Measurements from ENCODE around the gene REC8. TPM values are rescaled to one million over a fixed set of nuclear protein-coding genes. Genes with fewer than 3 reads are reported as not detected.
A peak's percentile ranks its signal among the peaks of the same experiment; 100 is the strongest.

Gene REC8
- total and polyA plus RNA-seq, 2 of the 13 experiments (the other 11 are each of a cell fraction or from before 2014, with no cell fraction given) = 3.4 to 14.7 TPM

DNA sequence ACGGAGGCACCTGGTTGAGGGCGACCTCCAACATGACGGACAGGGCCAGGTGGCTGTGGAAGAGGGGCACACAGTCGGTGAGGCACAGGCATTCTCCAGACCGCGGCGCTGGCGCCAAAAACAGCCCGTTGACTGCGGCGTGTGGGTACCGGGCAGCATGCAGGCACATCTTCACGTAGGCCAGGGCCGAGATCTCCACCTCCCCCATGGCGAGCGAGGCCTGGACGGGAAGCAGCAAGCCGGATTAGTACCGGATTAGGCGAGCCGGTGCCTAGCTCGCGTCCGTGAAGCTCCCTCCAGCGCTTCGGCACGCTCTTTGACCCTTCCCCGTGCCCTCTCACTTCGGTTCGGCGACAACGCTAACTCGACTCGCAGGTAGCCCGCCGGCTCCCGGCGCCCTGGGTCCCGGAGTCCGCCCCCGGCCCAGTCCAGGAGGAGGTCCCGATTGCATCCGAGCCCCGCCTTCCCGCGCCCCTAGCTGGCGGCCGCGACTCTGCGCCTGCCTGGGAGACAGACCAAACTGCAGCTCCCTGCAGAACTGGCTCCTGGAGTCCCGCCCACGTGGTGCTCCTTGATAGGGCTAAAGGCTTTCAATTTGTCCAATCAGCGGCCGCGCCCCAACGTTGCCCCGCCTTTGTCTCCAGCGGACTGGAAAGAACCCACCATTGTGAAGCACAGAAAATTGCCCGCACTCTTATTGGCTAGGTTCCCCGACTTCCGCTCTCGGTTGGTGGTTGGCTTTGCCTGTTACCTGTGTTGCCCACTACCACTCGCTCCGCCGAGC is 30.6 kb upstream of the REC8 start, which contains the start of gene EMC9 (continued):
- no peak for TF ChIP-seq NR1H2 (CRISPR knock-in tag; IDR thresholded peaks at IDR 0.05; ENCODE audit: borderline replicate concordance, low read depth)
- peak; percentile 91 for TF ChIP-seq CREB1 (IDR thresholded peaks at IDR 0.05)
- TF ChIP-seq CREB1 (CRISPR knock-in tag; IDR thresholded peaks at IDR 0.05) = no peak
- TF ChIP-seq KDM5A (IDR thresholded peaks at IDR 0.05; ENCODE audit: borderline replicate concordance, low read length) = peak; percentile 90
- peak; percentile 92 for TF ChIP-seq ZZZ3 (CRISPR knock-in tag; IDR thresholded peaks at IDR 0.05; ENCODE audit: borderline replicate concordance)
- TF ChIP-seq ZNF24 (IDR thresholded peaks at IDR 0.05) = no peak
- no peak for TF ChIP-seq TBL1XR1 (IDR thresholded peaks at IDR 0.05; ENCODE audit: borderline replicate concordance, low read length, partially characterized antibody)
- no peak; the same call in none of the 2 replicates for TF ChIP-seq ZNF510 (CRISPR knock-in tag; IDR thresholded peaks at IDR 0.05; ENCODE audit: low read depth)
- peak; percentile 96 for TF ChIP-seq TFDP2 (CRISPR knock-in tag; IDR thresholded peaks at IDR 0.05)
- TF ChIP-seq ZNF839 (CRISPR knock-in tag; IDR thresholded peaks at IDR 0.05; ENCODE audit: borderline replicate concordance) = peak; percentile 95; the same call in 1 of the 2 replicates
- peak; percentile 92 for TF ChIP-seq HNRNPL (IDR thresholded peaks at IDR 0.05; ENCODE audit: low read depth, low read length)
- TF ChIP-seq, protein P1, sequence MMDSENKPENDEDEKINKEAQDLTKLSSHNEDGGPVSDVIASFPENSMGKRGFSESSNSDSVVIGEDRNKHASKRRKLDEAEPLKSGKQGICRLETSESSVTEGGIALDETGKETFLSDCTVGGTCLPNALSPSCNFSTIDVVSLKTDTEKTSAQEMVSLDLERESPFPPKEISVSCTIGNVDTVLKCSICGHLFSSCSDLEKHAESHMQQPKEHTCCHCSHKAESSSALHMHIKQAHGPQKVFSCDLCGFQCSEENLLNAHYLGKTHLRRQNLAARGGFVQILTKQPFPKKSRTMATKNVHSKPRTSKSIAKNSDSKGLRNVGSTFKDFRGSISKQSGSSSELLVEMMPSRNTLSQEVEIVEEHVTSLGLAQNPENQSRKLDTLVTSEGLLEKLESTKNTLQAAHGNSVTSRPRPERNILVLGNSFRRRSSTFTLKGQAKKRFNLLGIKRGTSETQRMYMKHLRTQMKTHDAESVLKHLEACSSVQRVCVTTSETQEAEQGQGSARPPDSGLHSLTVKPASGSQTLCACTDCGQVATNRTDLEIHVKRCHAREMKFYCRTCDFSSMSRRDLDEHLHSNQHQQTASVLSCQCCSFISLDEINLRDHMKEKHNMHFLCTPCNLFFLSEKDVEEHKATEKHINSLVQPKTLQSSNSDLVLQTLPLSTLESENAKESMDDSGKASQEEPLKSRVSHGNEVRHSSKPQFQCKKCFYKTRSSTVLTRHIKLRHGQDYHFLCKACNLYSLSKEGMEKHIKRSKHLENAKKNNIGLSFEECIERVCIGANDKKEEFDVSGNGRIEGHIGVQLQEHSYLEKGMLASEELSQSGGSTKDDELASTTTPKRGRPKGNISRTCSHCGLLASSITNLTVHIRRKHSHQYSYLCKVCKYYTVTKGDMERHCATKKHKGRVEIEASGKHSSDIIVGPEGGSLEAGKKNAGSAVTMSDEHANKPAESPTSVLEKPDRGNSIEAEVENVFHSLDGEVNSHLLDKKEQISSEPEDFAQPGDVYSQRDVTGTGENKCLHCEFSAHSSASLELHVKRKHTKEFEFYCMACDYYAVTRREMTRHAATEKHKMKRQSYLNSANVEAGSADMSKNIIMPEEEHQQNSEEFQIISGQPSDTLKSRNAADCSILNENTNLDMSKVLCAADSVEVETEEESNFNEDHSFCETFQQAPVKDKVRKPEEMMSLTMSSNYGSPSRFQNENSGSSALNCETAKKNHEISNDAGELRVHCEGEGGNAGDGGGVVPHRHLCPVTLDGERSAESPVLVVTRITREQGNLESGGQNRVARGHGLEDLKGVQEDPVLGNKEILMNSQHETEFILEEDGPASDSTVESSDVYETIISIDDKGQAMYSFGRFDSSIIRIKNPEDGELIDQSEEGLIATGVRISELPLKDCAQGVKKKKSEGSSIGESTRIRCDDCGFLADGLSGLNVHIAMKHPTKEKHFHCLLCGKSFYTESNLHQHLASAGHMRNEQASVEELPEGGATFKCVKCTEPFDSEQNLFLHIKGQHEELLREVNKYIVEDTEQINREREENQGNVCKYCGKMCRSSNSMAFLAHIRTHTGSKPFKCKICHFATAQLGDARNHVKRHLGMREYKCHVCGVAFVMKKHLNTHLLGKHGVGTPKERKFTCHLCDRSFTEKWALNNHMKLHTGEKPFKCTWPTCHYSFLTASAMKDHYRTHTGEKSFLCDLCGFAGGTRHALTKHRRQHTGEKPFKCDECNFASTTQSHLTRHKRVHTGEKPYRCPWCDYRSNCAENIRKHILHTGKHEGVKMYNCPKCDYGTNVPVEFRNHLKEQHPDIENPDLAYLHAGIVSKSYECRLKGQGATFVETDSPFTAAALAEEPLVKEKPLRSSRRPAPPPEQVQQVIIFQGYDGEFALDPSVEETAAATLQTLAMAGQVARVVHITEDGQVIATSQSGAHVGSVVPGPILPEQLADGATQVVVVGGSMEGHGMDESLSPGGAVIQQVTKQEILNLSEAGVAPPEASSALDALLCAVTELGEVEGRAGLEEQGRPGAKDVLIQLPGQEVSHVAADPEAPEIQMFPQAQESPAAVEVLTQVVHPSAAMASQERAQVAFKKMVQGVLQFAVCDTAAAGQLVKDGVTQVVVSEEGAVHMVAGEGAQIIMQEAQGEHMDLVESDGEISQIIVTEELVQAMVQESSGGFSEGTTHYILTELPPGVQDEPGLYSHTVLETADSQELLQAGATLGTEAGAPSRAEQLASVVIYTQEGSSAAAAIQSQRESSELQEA (CRISPR knock-in tag; IDR thresholded peaks at IDR 0.05; ENCODE audit: not compliant biosample characterization) = peak; percentile 97
- TF ChIP-seq, protein P2, sequence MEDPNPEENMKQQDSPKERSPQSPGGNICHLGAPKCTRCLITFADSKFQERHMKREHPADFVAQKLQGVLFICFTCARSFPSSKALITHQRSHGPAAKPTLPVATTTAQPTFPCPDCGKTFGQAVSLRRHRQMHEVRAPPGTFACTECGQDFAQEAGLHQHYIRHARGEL (CRISPR knock-in tag; IDR thresholded peaks at IDR 0.05) = peak; percentile 91; the same call in 1 of the 2 replicates
- TF ChIP-seq STAG1 (CRISPR knock-in tag; IDR thresholded peaks at IDR 0.05) = no peak; the same call in 1 of the 2 replicates
- peak; percentile 92 for TF ChIP-seq ZNF800 (CRISPR knock-in tag; IDR thresholded peaks at IDR 0.05)

Measured in HepG2 (cell line).